GM19324 (cell line): Measurements from ENCODE around the gene TRMT11.
"Not testable (repeated sequence)": the region's sequence is repeated elsewhere in the genome, so short reads cannot be mapped to it uniquely, and the experiment has no call there.

Experiments
- ATAC-seq: cut with Tn5 transposase; IDR thresholded peaks from one replicate; pipeline ENCODE4 v1.9.1; 2021; ENCODE audit warnings: mild to moderate bottlenecking, moderate library complexity; ENCODE audit not compliant: unreplicated experiment, low FRiP score

Gene TRMT11

GRCh38 chr6:125988280-125988679 is 1.9 kb downstream of the TRMT11 start:
- ATAC-seq = no peak

- no peak for ATAC-seq
These were observed 3.3 kb downstream of the TRMT11 start for GRCh38 chr6:125989631-125990030.

- no peak for ATAC-seq
These were observed 5.3 kb downstream of the TRMT11 start for GRCh38 chr6:125991653-125992052.

GRCh38 chr6:125994670-125995488 is 8.5 kb downstream of the TRMT11 start:
- no peak for ATAC-seq

- ATAC-seq = peak; percentile 90
These were observed 9.7 kb downstream of the TRMT11 start for GRCh38 chr6:125995972-125996580.

GRCh38 chr6:126002755-126003679 is 16.7 kb downstream of the TRMT11 start:
- no peak for ATAC-seq

- no peak for ATAC-seq
These were observed 21.5 kb downstream of the TRMT11 start for GRCh38 chr6:126007800-126008199.

- no peak for ATAC-seq
These were observed 23.7 kb downstream of the TRMT11 start for GRCh38 chr6:126010040-126010439.

GRCh38 chr6:126015863-126016262 is 29.5 kb downstream of the TRMT11 start:
- ATAC-seq = no peak

- ATAC-seq = no peak
These were observed 30.3 kb downstream of the TRMT11 start for GRCh38 chr6:126016591-126016990.

- ATAC-seq = no peak
These were observed 31.3 kb downstream of the TRMT11 start for GRCh38 chr6:126017668-126018067.

GRCh38 chr6:126020305-126021050 is 34.1 kb downstream of the TRMT11 start:
- no peak for ATAC-seq

GRCh38 chr6:126023474-126023873 is 37.1 kb downstream of the TRMT11 start:
- not testable (repeated sequence) for ATAC-seq

- ATAC-seq = no peak
These were observed 39.7 kb downstream of the TRMT11 start for GRCh38 chr6:126026001-126026400.

- ATAC-seq = no peak
These were observed 41.3 kb downstream of the TRMT11 start for GRCh38 chr6:126027601-126028000.

GRCh38 chr6:126030045-126030444 is 43.7 kb downstream of the TRMT11 start:
- no peak for ATAC-seq

GRCh38 chr6:126033696-126034095 is 47.4 kb downstream of the TRMT11 start:
- ATAC-seq = no peak

GRCh38 chr6:126034656-126035055 is 48.3 kb downstream of the TRMT11 start:
- no peak for ATAC-seq

- ATAC-seq = no peak
These were observed 49.4 kb downstream of the TRMT11 start for GRCh38 chr6:126035764-126036163.

- ATAC-seq = no peak
These were observed 51.9 kb downstream of the TRMT11 start for GRCh38 chr6:126038234-126038633.
